Left colon (tissue), 2 donors: ENCODE measurements around the gene BLM. TPM values are rescaled to one million over a fixed set of nuclear protein-coding genes. Genes with fewer than 3 reads are reported as not detected.

Experiments used
- ATAC-seq: fragments of 200-7000 bp; cut with Tn5 transposase; one replicate; pipeline ENCODE4 v1.9.1; 2020; ENCODE audit warnings: mild to moderate bottlenecking, moderate library complexity
- DNase-seq, 2 donors: peaks; one replicate each; pipeline ENCODE4 v3.0.0-alpha.2; 2020
- intact Hi-C, 2 donors: fragments of 100-400 bp; cut with DNase I in 1 of 2; cut with micrococcal nuclease in 1 of 2; formaldehyde crosslinking; loops; one replicate each; pipeline versions ENCODE4 v1.11.2 to v1.14.0; 2022; cut with DNase I, micrococcal nuclease
- total RNA-seq, 2 donors: library from RNA; stranded (reverse); fragmentation: NEBNext Ultra II Directional; extraction: Animal tissue kit (Norgen Biotek cat#: 25700); gene quantifications; one replicate each; pipeline ENCODE4 v1.2.1, GENCODE V29; 2021
- donor health status: DM: no; HTN: no; CAD: no.
- donor health status: DM: yes; HTN: yes; CAD: no.

The BLM gene
- total RNA-seq, 2 donors from 2014 or later, result 3.3 to 3.6 TPM

DNA sequence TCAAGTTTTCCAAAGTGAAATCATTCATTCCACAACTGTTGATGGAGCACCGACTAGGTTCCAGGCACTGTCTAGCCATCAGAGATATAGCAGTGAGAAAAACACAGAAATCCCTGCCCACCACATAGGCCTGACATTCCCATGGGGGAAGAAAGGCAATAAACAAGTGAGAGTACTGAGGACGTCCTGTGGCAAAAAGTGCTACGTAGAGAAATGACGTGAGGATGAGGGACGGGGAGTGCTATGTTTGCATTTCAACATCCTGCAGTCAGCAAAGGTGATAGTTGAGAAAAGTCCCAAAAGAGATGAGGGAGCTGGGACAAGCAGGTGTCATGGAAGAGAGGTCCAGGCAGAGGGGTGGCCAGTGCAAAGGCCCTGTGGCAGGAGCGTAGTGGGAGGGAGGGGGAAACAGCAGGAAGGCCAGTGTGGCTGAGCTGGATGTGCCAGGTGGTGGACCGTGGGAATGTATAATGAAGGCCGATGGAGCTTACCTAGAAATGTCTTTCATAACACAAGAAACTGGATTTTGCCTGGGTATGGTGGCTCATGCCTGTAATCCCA is 140.8 kb downstream of the BLM start:
- no peak for DNase-seq
- intact Hi-C loops, result no loop called here
- ATAC-seq, result no peak

DNA sequence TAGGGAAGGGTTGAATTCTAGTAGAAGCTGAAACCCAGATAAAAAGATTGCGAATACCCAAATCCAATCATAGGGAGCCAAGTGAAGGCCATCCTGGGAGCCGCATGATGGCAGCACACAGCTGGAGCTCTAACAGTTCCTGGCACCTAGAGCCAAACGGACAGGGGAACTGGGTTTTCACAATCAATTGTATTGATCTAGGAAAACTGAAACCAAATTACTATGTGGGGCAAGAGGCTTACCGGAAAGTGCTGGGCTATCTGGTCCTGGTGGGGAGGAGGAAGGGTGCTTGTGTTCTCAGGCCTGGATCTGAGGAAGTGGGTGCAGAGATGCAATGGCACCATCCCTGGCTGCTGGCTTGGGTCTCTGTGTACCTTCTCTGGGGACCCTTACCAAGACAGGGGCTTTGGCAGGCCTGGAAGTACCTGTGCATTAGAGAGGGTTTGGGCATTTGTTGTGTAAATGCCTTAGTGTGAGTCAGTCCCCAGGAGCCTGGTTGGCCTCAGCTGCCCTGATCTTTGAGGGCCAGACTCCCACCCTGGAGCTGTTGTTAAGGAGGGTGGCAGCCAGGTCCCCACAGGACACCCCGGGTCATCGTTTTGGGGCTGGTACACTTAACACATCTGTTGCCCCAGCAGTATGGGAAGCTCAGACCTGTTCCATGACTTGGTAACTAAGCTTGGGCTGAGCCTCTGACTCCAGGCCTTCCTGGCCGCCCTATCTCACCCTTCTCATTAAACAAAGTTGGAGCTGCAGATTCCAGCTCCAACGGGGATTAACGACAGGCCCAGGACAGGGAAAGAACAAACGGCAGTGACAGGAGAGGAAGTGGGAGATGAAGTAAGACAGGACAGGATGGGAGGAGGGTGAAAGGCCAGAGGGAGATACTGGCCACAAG is 142.3 kb downstream of the BLM start:
- intact Hi-C loops, result no loop called here
- ATAC-seq (no peak), DNase-seq (no peak)

DNA sequence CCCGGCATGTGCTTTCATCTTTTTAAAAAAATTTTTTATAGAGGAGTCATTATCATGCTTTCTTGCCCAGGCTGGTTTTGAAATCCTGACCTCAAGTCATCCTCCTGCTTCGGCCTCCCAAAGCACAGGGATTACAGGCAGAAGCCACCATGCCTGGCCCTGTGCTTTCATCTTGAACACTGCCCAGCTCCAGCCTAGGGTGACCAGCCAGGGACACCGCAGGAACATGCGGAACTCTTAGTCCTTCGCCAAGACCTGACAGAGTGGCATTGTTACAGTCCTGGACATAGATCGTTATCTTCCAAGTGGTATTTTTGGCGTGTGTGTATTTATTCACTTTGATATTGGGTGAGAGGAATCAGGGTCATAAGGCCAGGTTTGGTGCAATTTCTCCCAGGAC is 143.3 kb downstream of the BLM start:
- DNase-seq (peak in 1 of 2 donors; percentile 23), ATAC-seq (peak; percentile 28)
- intact Hi-C loops, result no loop called here

DNA sequence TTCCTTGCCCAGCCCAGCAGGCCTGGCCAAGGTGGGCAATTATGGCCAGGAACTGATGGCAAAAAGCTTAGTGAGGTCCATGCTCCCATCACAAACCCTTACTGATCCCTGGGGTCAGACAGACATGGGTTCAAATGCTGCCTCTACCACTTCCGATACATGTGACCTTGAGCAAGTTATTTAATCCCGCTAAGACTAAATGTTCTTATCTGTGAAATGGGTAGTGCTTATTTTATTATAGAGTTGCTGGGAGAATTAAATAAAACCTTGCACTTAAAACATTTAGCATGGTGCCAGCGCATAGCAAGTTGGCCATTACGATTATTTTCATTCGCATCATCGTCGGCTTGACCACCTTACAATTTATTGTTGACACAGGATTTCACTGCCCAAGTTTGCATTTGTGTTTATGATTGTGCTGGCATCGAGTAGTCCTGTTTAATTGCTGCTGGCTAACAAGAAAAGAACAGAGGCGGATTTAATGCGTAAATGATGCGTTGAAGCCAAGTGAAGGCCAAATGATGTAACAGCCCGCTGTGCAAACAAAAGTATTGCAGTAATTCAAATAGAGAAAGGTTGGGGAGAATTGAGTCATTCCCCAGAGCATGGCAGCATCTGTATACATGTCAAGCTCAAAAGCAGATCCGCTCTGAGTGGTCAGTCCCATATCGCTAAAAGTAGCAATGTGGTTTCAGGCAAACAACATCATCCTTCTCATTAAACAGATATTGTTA is 144.0 kb downstream of the BLM start:
- intact Hi-C loops, result no loop called here
- peak in 1 of 2 donors; percentile 38 for DNase-seq
- peak; percentile 71 for ATAC-seq

DNA sequence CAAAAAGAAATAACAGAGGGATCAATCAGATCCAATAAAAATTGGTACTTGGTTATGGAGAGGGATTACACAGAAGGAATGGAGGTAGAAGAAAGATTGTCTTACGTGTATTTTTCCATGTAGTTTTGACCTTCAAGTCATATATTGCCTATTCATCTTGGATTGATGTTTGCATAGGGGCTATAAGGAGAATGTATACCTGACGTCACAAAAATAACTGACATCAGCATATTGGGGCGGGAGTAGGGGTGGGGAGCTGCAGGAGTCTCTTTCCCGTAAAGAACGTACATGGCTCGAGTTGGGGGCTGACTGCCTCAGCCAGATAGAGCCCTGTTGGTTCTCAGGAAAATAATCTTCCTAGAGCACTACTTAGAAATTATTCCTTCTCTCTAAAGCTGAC is 145.3 kb downstream of the BLM start:
- no peak for ATAC-seq
- DNase-seq, result no peak
- intact Hi-C loops, result no loop called here

DNA sequence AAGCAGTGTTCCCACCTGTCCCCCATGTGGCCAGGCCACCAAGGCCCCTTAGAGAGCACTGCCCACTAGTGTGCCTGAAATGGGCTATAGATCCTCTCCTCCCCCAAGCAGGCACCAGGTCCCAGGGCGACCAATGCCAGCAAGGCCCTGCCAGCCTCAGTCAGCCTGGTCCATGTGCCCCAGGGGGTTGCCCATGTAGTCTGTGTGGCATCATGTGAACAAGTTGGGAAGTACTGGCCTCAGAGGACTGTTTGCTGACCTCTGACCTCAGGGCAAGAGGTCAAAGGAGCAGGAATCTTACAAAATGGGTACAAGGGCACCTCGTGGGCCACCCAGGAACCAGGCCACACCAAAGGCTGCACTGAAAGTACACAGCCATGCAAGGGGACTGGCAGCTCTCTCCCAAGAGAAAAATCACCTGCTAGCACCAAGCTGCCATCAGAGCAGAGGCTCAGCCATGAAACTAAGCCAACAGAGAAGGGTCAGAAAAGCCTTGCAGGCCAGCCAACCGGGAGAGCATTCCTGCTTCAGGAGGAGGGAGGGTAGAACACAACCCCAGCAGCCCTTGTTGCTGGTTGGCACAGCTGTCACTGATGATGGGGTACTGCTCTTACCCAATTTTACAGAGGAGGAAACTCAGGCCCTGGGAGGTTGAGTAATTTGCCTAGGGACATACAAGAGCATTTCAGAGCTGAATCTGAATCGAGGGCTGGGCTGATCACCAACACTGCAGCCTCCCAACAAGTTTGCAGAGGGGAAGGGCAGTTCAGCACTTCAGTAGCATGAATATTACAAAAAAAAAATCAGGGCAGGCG is 146.0 kb downstream of the BLM start:
- intact Hi-C loops, result no loop called here
- DNase-seq (peak in 1 of 2 donors; percentile 30), ATAC-seq (no peak)

DNA sequence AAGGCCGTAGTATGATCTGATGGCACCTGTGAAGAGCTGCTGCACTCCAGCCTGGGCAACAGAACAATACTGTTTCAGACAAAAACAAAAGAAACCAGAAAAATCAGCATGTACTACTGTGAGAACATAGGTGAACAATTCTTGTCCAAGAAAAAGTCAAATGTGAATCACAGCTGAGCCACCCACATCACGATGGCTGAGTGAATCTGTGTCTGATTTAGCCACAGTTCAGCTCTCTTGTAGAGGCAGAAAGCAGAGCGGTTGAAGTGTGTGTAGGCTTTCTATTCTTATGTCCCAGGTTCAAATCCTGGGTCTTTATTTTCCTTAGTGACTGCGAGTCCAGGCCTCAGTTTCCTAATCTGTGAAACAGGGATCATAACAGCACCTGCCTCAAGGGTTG is 146.8 kb downstream of the BLM start:
- DNase-seq (no peak), ATAC-seq (no peak)
- intact Hi-C loops, result no loop called here

DNA sequence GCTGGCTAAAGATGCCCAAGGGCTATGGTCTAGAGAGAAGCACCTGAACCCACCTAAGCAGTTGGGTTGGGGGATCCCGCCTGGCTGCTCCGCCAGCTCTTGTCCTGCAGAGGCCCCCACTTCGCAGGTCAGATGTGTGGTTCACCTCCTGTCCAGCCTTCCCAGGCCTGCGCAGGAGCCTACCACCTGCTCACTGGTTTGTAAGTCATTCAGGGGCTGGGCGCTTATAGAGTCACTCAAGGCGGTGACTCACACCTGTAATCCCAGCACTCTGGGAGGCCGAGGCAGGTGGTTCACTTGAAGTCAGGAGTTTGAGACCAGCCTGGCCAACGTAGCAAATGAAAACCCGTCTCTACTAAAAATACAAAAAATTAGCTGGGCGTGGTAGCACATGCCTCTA is 147.4 kb downstream of the BLM start:
- ATAC-seq (no peak), DNase-seq (no peak)
- intact Hi-C loops, result no loop called here

DNA sequence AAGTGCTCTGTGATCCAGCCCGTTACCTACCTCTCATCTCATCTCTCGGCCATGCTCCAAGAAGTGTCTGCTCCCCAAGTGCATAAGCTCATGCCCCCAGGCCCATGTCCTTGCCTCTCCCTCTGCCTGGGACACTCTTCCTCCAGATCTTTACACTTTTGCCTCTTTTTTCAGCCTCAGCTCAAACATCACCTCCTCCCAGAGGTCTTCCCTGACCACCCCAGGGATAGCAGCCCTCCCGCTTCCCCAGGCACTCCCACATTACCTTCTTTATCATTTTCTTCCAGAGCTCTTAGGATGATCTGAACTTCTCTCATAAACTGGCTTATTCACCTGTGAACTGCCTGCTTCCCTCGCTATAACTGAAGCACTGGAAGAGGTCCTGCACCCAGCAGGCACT is 148.6 kb downstream of the BLM start:
- intact Hi-C loops, result no loop called here
- ATAC-seq (no peak), DNase-seq (no peak)

Other genes starting within 250 kb of the BLM start
- 10 to 100 TPM; 23.0 to 23.1 TPM for gene CRTC3, start 187.4 kb upstream of the BLM start, total RNA-seq
- 100 to 1,000 TPM in 1 of 2 donors, 10 to 100 TPM in 1; 74.0 to 101 TPM for gene FURIN, start 151.2 kb downstream of the BLM start, total RNA-seq
- gene FES, start 167.2 kb downstream of the BLM start, total RNA-seq, result 1 to 10 TPM; 5.1 to 10.0 TPM
- gene MAN2A2, start 186.0 kb downstream of the BLM start, total RNA-seq, result 10 to 100 TPM; 48.4 to 63.7 TPM
- gene HDDC3, start 215.2 kb downstream of the BLM start, total RNA-seq, result 10 to 100 TPM; 17.3 to 17.5 TPM
- gene UNC45A, start 217.9 kb downstream of the BLM start, total RNA-seq, result 10 to 100 TPM; 53.0 to 58.1 TPM
- 10 to 100 TPM; 15.3 to 17.1 TPM for gene RCCD1, start 237.5 kb downstream of the BLM start, total RNA-seq